A204.1 (cell line): ENCODE measurements around the gene ARMS2.

Source experiments
- FAIRE-seq: peaks from 2 replicates; lab custom pipeline; 2012; peaks lifted over from hg19 to GRCh38; lab: Jason Lieb, UNC

Gene ARMS2, protein sequence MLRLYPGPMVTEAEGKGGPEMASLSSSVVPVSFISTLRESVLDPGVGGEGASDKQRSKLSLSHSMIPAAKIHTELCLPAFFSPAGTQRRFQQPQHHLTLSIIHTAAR

DNA sequence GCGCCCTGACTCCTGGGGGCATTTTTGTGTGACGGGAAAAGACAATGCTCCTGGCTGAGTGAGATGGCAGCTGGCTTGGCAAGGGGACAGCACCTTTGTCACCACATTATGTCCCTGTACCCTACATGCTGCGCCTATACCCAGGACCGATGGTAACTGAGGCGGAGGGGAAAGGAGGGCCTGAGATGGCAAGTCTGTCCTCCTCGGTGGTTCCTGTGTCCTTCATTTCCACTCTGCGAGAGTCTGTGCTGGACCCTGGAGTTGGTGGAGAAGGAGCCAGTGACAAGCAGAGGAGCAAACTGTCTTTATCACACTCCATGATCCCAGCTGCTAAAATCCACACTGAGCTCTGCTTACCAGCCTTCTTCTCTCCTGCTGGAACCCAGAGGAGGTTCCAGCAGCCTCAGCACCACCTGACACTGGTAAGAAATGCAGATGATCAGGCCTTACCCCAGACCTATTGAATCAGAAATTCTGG lies at the start of gene ARMS2:
Gene ARMS2 (plus strand): TSS at position 51 of the 478 bp plus-strand sequence. CDS start 75 bp downstream, at position 126.
- FAIRE-seq = no peak

DNA sequence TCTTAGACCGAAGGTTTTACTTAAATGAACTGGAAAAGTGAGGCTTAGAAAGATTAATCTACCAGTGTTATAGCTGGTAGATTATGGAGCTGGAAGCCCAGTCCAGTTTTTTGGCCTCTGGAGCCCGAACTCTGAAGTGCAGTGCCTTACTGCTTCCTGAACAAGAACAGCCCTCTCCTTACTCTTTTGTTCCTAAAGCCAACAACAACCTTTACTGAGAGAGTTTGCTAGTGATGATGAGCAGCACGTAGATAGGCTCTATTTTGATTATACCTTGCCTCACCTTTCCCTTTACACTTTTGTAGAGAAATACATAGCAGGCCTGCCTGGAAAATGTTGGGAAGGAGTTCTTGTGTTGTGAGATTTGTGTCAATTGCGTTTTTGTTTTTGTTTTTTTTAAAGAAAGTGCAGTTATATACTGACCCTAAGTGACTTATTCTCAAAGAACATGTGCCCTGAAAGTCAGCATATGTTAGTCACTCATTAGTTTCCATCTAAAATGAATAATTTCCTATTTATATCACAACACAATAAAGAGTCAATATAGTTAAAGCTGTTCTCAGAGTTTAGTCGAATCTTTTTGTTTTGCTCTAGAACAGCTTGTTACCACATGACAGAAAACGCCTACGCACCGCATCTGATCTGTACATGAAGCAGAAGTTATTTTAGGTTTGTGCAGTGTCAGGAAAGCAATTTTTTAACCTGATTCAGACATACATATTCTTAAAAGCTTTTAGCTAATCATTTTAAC lies 46.9 kb upstream of the ARMS2 start:
- no peak for FAIRE-seq

DNA sequence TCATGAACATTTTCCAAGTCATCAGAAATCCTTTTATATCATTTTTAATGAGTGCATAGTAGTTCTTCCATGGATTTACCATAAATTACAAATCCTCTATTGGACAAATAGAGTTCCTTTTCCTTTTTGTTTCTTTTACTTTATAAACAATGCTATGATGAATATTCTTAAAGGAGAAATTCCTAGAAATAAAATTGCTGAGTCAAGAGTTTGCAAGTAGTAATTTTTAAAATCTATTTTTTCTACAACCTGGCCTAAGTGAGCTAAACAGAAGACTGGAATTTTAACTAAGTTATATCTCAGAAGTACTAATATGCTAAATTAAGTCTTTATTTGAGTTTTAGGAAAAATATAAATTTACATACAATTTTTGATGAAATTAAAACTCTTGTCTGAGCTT lies 41.1 kb upstream of the ARMS2 start:
- FAIRE-seq = peak; percentile 61

DNA sequence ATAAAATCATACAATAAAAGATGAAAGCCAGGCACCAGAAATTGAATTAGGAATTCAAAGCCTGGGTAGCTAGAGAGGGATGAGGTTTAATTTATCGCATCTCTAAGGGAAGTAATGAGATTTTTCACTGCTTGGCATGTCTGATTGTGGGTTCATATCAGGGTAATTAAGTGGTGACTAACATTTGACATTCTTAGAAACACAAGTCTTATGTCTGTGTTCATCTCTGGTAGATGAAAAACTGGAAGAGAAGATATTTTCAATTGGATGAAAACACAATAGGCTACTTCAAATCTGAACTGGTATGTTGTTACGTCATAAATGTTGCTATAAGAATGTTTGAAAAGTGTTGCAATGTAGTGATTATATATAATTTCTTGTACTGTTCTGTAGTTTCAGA lies 36.8 kb upstream of the ARMS2 start:
- FAIRE-seq = peak; percentile 41

DNA sequence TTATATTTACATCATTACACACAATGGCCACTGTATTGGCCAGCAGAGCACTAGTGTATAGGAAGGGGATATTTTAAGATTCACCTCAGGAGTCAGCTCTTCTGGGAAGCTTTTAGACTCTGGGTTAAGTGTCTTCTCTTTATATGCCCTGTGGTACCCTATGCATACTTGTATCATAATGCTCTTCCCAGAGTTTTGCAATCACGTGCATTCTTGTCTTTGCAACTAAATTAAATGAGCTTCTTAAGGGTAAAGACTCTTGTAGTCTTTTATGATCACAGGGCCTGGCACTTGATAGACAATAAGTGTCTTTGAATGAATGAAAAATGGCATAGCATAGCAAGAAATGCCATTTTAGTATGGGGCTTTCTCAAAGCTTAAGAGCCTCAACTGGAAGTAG lies 35.4 kb upstream of the ARMS2 start:
- no peak for FAIRE-seq

DNA sequence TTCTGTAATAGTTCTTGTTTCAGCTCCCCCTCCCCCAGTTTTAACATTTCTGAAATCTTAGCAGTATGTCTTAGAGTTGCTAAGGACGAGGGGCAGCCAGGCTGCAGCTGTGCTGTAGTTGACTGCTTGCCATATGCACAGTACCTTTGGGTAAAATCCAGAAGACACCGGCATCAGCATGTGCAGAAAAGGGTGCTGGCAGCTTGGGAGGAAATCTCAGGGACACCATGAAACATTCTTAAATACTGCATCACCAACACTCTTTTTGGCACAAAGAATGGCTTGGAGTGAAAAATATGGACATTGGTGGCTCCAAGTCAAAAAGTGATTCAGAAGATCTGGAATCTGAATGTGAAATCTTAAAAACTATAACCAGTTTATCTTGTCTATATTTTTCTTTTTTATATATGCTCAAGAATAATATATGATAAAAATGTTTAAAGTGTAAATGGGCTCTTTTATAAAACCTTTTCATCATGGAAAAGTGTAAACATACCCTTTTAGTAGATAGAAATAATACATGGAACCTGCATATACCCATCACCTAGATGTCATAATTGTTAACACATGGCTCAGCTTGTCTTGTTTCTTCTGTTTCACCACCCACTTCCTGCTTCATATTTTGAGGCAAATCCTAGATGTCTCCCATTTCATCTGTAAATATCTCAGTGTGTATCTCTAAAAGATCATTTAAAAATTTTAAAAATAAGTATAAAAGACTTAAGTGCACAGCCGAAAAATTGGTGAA lies 34.4 kb upstream of the ARMS2 start:
- FAIRE-seq = peak; percentile 55

DNA sequence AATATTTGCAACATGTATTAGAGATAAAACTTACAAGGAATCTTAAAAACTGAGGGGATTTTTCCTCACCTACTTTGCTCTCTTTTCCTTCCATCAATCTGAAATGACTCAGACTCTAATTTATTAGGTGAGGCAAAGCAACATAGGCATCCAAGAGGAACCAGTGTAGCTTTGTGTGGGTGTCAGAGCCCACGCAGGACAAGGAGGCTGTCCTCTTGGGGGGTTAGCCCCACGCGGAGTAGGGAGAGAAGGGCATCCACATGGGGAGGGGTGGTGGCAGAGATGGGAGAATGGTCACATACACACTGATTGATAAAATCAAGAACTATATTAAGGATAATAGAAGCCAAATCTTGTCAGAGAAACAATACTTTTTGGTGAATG lies 33.8 kb upstream of the ARMS2 start:
- FAIRE-seq = no peak

DNA sequence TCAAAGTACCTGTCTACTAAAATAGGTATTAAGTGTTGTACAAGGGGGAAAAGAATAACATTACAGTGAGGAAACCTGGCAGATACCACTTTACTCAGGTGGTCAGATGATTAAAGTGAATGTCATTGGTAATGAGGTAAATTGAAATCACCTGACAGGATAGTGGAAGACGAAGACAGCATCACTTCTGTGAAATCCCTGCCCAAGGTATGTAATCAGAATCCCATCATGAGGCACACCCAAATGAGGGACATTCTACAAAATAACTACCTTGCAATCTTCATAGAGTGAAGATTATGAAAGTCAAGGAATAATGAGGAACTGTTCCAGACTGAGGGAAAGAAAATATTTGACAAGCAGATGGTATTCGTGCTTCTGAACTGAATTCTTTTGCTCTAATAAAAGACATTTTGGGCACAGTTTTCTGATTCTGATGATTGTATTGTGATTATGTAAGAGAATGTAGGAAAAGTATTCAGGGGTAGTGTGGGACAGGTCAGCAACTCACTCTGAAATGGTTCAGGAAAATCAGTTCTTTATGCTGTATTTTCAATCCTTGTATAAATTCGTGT lies 33.3 kb upstream of the ARMS2 start:
- FAIRE-seq = no peak

DNA sequence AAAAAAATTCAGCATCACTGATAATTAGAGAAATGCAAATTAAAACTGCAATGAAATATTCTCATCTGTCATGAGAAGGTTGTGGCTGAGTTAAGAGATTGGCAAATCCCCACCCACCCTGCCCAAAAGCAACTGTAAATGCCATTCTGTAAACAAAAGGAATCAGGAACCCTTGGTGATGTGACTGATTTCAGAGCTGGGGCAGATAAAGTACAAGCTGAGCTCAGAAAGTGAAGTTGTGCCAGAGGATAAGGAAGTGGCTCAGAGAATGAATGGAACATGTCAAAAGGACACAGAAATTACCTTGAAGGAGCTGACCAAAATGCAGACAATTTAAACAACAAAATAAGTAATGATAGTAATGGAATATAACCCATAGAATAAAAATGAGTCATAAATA lies 32.7 kb upstream of the ARMS2 start:
- FAIRE-seq = no peak

DNA sequence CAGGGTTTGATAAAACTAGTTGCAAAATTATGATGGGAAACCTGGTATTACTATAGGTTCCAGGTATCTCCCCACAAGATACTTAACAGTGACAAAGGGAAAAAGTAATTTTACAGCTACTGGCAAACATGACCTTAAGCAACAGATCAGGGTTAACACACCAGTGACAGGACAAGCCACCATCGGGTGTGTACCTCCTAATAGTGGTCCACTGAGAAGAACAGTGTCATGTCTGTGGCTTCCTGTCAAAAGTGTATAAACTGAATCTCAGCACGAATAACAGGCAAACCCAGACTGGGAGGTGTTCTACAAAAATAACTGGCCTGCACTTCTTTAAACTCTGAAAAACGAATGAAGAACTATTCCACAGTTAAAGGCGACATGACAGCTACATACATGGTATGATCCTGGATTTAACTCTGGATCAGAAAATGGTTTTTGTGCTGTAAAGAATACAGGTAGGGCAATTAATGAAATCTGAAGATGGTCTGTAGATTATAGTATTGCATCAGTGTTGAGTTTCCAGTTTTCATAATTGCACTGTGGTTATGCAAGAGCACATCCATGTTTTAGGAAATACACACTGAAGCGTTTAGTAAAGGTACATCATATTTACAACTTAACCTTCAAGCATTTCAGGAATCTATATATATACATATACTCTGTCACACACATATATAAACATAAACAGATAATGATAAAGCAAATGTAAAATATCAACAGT lies 32.0 kb upstream of the ARMS2 start:
- no peak for FAIRE-seq

DNA sequence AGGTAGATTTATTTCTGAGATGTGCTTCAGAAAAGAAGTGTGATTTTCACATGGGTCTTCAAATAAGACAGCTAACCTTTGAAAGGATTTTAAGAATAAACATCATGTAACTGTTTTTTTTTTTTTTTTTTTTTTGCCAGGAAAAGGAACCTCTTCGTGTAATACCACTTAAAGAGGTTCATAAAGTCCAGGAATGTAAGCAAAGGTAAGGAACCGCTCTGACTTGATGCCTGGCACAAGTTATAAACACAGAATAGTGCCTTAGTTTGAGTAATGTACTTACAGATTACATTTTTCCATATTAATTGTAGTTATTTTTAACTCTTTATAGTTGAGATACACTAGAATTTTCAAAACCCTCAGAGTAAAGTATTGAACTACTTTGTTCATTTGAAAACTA lies 30.4 kb upstream of the ARMS2 start:
- FAIRE-seq = no peak

DNA sequence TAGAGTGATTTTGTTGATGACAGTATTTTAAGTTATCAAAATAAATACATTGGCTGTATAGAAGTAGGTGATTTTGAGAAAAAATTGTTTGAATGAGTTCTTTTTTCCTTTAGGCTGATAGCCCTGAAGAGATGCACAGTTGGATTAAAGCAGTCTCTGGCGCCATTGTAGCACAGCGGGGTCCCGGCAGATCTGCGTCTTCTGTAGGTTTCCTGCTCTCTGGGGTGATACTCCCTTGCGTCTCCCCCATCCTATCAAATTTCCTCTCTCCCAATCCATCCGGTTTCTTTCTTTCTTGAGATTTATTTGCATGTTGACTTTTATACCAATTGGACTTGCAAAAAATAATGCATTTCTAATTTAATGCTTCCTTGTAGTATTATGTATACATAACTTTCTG lies 27.6 kb upstream of the ARMS2 start:
- no peak for FAIRE-seq

DNA sequence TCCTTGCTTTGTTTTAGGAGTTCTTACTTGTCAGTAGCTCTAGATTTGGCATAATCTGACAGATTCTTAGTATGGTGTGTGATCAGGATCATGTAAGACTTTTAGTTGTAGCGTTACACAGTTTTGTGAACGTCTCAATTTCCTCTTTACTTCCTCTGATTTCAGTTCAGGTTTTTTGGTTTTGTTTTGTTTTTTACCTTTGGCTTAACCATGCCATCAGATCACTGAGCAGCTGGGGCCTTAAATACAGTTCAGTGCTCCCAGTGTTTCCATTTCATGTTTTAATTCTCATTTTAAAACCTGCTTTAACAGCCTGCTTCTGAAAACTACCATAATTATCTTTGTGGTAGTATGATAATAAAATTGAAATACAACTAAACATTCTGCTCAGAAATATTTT lies 27.2 kb upstream of the ARMS2 start:
- FAIRE-seq = no peak

DNA sequence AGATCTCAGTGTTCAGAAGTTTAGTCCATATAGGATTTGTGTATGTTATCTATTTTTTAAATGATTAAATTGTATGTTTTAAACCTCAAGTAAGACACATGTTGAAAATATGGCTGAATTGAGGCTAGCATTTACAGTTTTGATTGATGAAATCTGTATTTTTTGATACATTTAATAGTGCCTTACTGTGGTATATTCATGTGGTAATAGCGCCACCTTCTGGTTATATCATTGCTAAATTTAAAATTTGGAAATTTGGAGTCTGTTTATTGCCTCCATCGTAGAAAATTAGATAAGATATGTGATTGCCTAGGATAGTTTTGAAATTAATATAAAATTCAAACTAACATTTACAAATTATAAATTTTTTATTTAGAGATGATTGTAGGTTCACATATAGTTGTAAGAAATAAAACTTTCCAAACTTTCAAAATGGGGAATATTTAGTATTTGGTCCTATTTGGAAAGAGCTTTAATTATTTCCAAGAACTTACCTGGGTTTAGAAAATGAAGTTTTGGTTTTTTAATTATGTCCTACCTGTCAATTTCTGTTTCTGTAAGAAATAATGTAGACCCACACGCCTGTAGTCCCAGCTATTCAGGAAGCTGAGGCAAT lies 19.1 kb upstream of the ARMS2 start:
- peak; percentile 99 for FAIRE-seq

DNA sequence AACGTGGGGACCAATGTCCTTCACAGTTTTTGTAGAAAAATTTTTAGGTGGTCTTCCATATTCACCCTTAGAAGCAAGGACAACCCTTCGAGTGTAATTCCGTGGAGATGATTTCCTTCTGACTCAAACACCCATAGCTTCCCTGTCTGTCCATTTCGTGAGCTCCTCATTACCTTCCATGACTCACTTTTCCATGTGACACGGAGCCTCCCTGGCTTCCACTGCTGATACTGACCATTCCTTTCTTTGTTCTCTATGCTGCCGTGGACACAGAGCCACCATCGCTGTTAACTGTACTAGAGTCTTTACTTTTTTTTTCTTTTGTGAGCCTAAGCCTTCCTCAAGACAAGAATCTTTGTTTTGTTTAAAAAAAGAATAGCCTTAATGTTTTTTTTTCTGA lies 12.5 kb upstream of the ARMS2 start:
- no peak for FAIRE-seq

DNA sequence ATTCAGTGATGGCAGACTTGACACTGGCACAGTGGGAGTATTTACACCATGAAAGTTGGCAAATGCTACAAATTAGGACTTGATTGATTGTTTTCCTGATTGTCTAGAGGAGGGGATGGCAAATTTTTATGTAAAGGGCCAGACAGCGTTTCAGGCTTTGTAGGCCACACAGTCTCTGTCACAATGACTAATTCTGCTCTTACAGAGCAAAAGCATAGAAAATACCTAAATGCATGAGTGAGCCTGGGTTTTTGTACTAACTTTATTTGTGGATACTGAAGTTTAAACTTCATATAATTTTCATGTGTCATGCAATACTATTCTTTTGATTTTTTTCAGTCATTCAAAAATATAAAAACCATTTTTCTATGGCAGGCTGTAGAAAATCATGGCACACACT lies 9.0 kb upstream of the ARMS2 start:
- no peak for FAIRE-seq

DNA sequence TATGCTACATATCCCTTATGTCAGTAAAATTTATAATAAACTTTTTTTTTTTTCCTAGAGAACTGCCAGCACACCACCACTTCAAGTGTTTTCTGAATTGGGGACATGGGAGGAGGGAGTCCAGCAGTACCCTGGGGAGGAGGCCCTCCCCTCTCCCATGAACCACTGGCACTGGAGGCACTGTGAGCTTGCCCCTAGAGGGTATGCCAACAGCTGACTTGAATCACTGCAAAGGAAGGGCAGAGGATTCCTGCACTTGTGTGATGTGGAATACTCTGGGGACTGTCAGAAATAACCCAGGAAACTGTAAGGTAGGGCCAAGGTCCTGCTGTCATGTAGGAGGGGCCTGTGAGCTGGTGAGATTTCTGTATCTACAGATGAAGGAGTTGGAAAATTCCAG lies 8.5 kb upstream of the ARMS2 start:
- FAIRE-seq = no peak

DNA sequence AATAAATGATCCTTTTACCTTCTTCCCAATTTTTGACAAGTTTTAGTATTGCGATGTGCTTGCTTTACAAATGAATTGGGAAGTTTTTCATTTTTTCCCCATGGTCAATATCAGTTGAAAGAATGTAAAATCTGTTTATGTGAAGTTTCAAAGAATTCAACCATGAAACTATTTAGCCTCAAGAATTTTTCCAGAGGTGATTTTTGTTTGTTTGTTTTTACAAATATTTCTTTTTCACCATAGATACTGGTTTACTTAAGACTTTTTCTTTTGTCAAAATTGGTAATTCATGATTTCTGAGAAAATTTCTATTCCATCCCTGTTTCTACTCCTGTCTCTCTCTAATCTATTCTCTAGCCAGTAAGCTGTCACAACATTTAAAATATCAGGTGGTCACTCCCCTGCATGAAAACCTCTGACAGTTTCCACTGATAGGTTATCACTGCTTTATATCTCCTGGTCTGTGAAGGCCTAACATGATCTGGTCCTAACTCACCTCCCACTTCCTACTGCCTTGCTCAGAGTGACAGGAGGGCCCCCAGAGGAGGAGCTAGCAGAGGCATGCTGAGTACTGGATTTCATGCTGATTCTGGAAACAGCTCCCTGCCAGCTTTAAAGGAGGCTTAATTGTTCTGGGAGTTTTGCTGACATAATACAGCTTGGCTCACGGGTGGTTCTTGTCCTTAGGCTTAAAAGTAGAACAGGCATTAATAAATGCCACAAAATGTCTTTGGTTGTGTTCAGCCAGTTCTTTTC lies 7.6 kb upstream of the ARMS2 start:
- FAIRE-seq = no peak

DNA sequence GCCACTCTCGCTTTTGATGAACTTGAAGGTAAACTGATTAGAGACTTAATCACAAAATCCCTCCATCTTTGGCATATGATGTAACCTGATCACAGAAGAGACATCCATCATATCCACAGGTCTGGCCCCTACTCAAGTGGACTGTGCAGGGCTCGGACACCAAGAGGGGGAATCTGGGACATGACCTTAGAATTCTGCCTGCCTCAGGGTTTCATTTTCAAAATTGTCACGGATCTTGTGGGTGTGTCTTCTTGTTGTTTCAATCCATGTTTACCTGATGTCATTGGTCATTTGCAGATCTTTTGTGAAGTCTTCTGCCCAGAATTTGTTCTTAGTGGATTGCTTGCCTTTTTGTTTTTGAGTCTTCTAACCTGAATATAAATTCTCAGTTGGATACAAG lies 5.9 kb upstream of the ARMS2 start:
- no peak for FAIRE-seq

DNA sequence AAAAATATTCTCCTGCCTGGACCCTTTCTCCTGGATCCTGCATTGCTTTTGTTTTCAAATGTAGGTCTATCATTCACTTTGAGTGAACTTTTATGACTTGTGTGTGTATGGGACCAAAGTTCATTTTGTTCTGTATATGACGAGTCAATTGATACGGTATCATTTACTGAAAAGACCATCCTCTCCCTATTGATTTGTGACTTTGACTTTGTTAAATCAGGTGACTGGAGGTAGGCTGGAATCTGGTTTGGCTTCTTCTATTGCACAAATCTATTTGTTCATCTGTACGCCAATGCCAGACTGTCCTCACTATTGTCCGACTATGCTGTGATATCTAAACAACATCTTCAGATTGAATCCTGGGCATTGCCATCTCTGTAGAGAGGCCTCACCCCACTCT lies 5.3 kb upstream of the ARMS2 start:
- no peak for FAIRE-seq

DNA sequence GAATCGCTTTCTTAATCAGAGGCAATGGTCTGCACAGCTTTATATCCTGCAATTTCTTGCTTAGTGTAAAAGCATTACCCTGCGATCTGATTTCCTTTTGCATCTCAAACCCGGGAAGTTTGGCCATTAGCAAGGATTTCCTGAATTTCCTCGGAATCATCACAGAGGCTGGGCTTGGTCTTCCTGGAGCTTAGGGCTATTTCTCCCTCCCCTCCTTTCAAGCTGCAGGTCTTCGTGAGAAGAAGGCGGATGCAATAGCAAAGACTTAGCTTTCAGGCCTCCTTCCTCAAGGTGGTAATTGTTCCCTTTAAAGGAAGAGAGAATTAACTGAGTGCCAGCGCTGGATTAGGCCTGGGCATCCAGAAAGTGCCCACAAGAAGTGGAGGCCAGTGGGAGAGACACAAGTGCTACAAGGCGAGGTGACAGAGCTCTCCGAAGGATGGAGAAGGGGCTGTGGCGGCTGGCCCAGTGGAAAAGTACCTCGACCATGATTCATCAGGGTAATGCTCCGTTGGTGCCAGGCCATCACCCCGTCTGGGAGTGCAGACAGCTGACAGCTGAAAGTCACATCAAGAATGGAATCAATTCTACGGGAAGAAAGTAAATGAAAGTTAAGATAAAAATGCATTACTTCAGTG lies 4.0 kb upstream of the ARMS2 start:
- no peak for FAIRE-seq
